Right lobe of liver (tissue), 4 donors: ENCODE measurements around the gene TST.

Experiments used
- POLR2A ChIP-seq: fragments of 450-650 bp; IDR thresholded peaks from one replicate; pipeline ENCODE4 v1.6.1; 2017; ENCODE audit warnings: antibody characterized with exemption, mild to moderate bottlenecking
- TF ChIP-seq, protein P1 (sequence below), 4 donors: fragments of 200-600 bp in 3 of 4; fragments of 450-650 bp in 1 of 4; IDR thresholded peaks; one replicate each; pipeline versions ENCODE4 v1.5.1 to v1.8.0; 2016 to 2022; ENCODE audit warnings: antibody characterized with exemption in 4 of 4, mild to moderate bottlenecking in 2 of 4
- donor health status: DM: no; HTN: no; CAD: no.
- donor health status: DM: no; HTN: no; CAD: no.
- donor health status: DM: no; HTN: yes; CAD: no.

DNA sequence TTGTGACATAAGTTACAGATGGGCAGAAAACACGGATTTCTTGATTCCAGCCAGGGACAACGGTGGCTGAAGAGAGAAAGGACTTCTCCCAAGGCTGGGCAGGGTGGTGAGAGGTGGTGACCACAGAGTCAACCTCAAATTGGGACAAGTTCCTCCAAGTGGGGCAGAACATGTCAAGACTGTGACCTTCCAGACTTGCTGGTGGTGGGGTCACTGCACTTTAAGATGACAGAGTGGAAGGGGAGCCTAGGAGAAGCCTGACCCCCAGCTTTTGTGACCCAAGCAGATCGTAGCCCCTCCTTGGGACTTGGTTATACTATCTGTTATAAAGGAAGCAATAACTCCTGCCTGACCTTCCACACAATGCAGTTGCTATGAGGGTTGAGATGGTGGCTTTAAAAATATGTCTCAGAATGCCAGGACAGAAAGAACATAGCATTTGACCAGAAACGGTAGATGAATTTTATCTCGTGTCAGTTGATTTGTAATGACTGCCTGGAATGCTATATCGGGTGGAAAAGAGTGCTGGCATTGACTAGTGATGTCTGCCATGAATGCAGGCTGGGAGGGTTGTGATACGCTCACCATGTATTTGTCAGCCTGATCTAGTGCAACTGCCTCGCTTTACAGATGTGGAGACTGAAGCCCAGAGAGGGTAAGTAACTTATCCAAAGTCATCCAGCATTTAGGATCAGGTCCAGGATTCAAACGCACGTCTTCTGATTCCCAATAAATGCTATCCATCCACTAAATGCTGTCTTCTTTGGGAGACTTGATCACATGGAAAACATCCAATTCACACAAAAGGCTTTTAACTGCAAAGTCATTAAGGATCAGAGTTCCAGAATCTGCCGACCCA, 18.3 kb downstream of the TST start:
- TF ChIP-seq, protein P1, sequence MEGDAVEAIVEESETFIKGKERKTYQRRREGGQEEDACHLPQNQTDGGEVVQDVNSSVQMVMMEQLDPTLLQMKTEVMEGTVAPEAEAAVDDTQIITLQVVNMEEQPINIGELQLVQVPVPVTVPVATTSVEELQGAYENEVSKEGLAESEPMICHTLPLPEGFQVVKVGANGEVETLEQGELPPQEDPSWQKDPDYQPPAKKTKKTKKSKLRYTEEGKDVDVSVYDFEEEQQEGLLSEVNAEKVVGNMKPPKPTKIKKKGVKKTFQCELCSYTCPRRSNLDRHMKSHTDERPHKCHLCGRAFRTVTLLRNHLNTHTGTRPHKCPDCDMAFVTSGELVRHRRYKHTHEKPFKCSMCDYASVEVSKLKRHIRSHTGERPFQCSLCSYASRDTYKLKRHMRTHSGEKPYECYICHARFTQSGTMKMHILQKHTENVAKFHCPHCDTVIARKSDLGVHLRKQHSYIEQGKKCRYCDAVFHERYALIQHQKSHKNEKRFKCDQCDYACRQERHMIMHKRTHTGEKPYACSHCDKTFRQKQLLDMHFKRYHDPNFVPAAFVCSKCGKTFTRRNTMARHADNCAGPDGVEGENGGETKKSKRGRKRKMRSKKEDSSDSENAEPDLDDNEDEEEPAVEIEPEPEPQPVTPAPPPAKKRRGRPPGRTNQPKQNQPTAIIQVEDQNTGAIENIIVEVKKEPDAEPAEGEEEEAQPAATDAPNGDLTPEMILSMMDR (IDR thresholded peaks at IDR 0.05), result no peak
- no peak for TF ChIP-seq POLR2A
